GM23338 (cell line): ENCODE measurements around the gene TOMM40L.

Experiments
- CTCF ChIP-seq, 2 experiments: fragments of 200-600 bp in 1 of 2; sonication (generic) in 1 of 2; conservative IDR thresholded peaks; 2 replicates each; pipeline versions ENCODE4 v1.5.1 to v1.6.1; 2016 to 2017; ENCODE audit warnings: antibody characterized with exemption in 2 of 2, low read depth in 2 of 2, mild to moderate bottlenecking in 2 of 2, moderate library complexity in 1 of 2
- EZH2 ChIP-seq: fragments of 200-600 bp; sonication (generic); IDR thresholded peaks from one replicate; pipeline ENCODE4 v1.8.0; 2017; ENCODE audit warnings: antibody characterized with exemption, mild to moderate bottlenecking, low read depth; ENCODE audit not compliant: unreplicated experiment
- EZH2phosphoT487 ChIP-seq: fragments of 200-600 bp; sonication (generic); IDR thresholded peaks from one replicate; pipeline ENCODE4 v1.8.1; 2018; ENCODE audit warnings: antibody characterized with exemption; ENCODE audit not compliant: unreplicated experiment
- JUNB ChIP-seq: IDR thresholded peaks from one replicate; pipeline ENCODE4 v1.6.1; 2016; ENCODE audit warnings: antibody characterized with exemption; ENCODE audit not compliant: unreplicated experiment
- REST ChIP-seq: IDR thresholded peaks from one replicate; pipeline ENCODE4 v1.6.1; 2018; ENCODE audit warnings: antibody characterized with exemption; ENCODE audit not compliant: unreplicated experiment
- ZNF331 ChIP-seq: fragments of 250-450 bp; sonication (Bioruptor Pico); IDR thresholded peaks from 2 replicates; pipeline ENCODE4 v1.5.0; 2020; ENCODE audit warnings: low read depth, mild to moderate bottlenecking, moderate library complexity

- no peak for TF ChIP-seq REST
- TF ChIP-seq JUNB: no peak
- no peak for TF ChIP-seq ZNF331 (CRISPR knock-in tag)
- TF ChIP-seq EZH2phosphoT487: no peak
- TF ChIP-seq CTCF (conservative IDR thresholded peaks at IDR 0.05; ENCODE audit: low read depth in 2 of 2): no peak
- TF ChIP-seq EZH2: no peak
Observed at GRCh38 chr1:161199506-161200139, 26.2 kb upstream of the TOMM40L start.
